Dermis blood vessel endothelial cell (primary cell): ENCODE data around the gene SPAG9. TPM values are rescaled to one million over a fixed set of nuclear protein-coding genes. Genes with fewer than 3 reads are reported as not detected.
A peak's percentile ranks its signal among the peaks of the same experiment; 100 is the strongest.

ENCODE experiments used
- DNase-seq: peaks from one replicate; pipeline ENCODE4 v3.0.0; 2010
- total RNA-seq: library from RNA; depleted of rRNA; stranded (reverse); fragments of >200 nt; gene quantifications from 2 replicates; pipeline ENCODE4 v1.2.3, GENCODE V29; 2014

The SPAG9 gene
- total RNA-seq, 1 donor from 2014 or later: 122 TPM

DNA sequence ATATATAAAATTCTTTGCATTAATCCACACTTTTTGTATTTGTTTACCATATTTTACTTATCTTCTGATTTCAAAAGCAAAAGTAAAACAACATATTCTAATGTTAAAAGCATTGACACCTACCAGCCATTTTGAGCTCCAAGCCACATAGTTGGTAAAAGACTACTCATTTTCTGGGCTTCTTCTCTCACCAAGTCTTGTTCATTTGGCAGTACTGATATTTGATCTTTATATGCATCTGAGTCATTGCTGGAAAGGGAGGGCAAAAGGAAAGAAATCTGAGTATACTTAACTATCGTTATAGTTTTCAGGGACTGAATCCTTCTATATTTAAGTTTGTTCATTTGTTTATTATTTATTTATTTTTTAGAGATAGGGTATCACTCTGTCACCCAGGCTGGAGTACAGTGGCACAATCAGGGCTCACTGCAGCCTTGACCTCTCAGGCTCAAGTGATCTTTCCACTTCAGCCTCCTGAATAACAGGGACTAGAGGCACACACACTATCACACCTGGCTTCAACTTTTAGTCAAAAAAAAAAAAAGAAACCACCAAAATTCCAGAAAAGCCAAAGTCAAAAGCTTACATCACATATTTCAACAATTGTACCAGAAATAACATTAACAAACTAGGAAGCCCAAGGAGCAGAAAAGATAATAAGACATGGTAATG lies 133.5 kb downstream of the SPAG9 start:
- DNase-seq: no peak

- no peak for DNase-seq
These were observed 139.4 kb downstream of the SPAG9 start for GRCh38 chr17:50981279-50981678.

DNA sequence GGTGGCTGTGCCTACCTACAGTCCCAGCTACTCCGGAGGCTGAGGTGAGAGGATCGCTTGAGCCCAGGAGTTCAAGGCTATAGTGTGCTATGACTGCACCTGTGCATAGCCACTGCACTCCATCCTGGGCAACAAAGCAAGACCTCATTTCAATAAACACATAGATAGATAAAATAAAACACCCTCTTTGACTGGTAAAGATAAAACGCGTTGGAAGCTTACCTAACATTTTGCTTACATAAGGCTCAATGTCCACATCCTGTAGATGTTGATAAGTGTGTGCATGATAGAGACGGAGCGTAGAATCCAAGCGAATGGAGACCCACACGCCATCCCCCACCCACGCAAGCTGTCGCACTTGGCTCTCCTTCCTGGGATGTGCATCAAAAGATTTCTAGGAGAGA lies 141.1 kb downstream of the SPAG9 start:
- DNase-seq: no peak

DNA sequence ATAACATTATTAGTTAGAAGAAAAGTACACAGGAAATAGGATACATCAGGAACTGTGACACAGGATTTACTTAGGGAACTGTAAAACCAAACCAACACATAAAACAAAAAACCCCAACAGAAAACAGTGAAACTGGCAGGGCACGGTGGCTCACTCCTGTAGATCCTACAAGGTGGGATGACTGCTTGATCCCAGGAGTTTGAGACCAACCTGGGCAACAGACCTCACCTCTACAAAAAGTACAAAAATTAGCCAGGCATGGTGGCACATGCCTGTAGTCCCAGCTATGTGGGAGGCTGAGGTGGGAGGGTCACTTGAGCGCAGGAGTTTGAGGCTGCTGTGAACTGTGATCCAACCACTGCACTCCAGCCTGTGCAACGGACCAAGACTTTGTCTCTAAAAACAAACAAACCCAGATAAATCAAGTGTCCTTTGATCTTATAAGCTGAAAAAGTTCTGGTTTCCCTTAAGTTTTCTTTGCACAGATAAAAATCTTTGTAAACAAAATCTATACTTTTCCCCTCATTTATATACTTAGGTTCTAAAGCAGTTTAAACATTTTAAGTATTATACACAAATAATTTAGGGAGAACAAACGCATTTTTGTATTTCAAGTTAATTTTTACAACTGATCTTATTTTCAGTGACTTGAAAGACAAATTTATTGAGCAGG lies 143.0 kb downstream of the SPAG9 start:
- no peak for DNase-seq

- DNase-seq: peak; percentile 63
These were observed 143.7 kb downstream of the SPAG9 start for GRCh38 chr17:50976951-50977472.

DNA sequence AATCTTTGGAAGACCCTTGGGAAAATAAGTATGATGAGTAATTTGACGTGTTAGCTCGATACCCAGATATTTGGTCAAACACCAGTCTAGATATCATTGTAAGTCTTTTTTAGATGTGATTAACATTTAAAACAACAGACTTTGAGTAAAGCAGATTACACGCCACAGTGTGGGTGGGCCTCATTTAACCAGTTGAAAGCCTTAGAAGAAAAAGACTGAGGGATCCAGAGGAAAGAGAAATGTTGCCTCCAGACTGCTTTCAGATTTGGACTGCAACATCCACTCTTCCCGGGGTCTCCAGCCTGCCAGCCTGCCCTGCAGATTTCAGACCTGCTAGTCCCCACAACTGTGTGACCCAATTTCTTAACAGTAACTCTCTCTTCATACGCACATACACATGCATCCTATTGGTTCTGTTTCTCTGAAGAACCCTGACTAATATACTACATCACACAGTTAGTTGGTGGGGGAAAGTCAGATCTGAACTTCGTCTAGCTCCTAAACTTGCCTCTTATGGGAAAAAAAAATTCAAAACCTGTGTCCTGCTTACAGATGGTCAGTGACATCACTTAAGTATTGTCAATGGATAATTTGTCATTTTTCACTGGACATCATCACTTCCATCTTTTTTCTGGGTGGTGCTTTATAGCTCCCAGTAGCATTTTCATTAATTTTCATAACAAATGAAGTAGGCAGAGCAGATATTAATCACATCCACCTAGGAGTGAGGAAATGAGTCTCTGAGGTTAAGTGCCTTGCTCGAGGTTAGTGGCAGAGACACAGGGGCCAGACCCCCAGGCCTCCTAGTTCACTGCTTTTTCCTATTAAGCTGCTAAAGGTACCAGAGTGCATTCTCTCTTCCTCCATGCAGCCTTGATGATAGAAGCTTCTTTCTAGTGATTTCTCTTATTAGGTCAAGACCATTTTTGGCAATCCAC lies 146.8 kb downstream of the SPAG9 start:
- no peak for DNase-seq

DNA sequence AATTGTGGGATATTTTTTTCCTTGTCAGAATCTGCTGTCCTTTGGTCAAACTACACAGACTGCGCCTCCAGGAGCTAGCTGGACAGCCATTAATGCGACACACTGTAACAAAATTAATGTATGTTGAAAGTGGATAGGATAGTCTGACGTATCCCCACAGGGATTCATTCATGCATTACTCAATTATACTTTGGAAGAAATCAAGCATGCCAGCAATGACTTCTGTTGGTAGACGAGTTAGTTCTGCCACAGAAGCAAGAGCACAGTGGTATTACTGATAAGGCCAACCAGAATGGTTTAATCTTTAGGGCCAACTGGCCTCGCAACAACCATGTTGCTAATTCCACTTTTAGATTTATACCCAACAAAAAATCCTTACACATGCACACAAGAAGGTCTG lies 148.1 kb downstream of the SPAG9 start:
- DNase-seq: no peak

GRCh38 chr17:50967795-50968194 lies 152.9 kb downstream of the SPAG9 start:
- DNase-seq: no peak

GRCh38 chr17:50966163-50966666 lies 154.5 kb downstream of the SPAG9 start:
- DNase-seq: no peak

GRCh38 chr17:50963139-50963538 lies 157.5 kb downstream of the SPAG9 start:
- no peak for DNase-seq

DNA sequence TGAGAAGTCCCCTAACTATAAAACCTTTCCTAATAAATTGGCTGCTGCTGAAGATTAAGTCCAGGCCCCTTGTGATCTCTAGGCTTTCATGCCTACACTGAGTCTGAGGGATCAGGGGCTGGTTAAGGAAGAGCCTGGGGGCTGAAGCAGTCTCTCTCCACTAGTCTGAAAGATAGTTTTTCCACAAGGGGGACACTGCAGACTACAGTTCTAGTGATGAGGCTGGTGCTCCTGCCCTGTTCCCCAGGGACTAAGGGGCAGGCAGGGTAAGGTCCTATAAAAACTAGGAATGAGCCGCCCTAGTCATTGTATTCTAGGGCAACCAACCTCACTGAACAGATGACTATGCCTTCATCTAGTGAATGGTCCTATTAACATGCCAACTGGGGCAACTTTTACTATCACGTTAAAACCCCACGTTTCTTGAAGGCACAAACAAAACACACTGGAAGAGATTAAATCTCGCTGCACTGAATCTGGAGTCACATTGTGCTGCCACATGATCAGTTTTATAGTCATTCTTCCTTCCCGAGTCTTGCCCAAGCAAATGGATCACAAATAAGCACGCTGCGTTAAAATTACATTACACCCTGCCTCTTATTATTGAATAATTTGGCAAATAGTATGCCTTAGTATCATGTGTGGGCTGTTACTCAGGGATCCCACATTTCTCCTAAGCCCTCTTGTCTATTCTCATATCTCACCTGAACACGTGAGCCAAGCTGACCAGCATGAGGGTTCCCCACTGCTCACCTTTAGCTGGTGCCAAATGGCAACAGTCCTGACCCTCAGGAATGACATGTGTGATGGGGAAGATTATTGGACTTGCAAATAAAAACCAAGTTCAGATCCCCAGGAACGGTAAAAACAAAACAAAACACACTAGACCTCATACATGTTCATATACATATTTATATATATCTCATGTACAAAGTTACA lies 159.1 kb downstream of the SPAG9 start:
- DNase-seq: no peak

GRCh38 chr17:50959341-50959740 lies 161.3 kb downstream of the SPAG9 start:
- DNase-seq: no peak

GRCh38 chr17:50957600-50958575 lies 162.8 kb downstream of the SPAG9 start:
- no peak for DNase-seq

DNA sequence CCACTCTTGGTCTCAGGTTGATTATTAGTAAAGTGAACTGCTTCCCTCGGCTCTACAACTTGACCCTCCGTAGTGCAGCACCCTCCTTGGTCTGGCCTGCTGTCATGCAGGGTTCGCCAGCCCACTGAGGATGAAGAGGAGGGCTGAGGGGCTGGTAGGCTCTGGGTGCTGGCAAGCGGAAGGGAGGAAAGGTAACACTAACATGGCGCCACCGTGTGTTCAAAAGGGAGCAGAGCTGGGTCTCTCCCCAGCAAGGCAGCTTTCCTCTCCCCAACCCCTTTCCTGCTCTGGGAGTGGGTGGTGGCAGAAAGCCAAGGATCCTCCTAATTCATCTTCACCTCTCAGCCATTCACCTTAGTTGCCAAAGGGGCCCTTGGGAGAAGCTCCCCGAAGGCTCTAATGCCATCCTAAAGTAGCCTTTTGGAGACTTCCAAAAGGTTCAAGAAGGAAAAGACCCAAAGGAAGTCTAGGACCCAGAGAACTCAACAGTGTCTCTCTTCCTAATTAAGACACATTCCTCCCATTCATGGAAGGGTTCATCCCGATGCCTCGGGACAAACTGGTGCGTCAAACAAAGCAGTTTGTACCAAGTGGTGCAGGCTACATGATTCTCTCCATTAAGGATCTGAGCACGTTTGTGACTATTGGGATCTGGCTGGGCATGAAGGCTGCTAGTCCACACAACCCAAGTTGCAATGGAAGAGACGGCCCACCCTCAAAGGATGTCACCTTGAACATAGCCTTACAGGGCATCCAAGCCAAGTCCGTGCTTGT lies 163.7 kb downstream of the SPAG9 start:
- DNase-seq: peak; percentile 70

GRCh38 chr17:50956409-50956749 lies 164.3 kb downstream of the SPAG9 start:
- DNase-seq: no peak

- DNase-seq: no peak
These were observed 165.0 kb downstream of the SPAG9 start for GRCh38 chr17:50955667-50956120.

DNA sequence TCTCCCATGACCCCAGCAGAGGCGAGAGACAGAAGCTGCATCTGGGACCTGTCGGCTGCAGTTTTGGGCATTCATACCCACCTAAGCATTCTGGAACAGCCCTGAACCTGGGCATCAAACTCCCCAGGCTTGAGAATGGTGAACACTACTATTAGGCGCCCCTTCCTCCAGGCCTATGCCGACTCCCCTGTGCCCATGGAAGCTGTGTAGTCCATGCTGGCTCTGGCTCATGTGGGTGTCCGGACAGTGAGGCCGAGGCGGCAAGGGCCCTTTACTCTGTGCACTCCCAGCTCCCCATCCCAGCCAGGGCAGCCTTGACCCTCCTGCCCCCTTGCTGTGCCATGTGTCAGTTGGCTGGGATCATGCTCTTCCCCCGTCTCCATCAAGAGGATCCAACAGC lies 165.5 kb downstream of the SPAG9 start:
- no peak for DNase-seq

DNA sequence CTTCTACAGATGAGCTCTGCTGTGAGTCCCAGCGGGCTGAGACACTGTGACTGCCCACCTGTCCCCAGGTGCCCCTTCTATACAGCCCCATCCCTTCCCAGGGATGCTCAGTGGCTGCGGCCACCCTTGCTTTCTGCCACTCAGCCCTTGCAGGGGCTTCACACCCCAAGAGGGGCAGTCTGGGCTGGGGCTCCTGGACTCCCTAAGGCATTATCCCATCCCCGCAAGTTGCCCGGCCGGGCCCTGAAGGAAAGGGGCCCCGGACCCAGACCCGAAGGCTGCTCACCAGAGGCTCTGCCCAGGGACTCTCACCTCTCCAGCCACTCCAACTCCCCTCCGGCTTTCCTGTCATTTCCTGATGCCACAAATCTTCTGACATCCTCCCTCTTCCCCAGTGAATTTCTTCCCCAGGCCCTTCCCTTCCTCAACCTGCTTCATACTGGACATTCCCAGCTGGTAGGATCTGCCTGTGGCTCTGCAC lies 166.0 kb downstream of the SPAG9 start:
- DNase-seq: no peak

- DNase-seq: peak; percentile 68
These were observed 166.7 kb downstream of the SPAG9 start for GRCh38 chr17:50953831-50954601.
